Esophagus muscularis mucosa (tissue), 4 donors: ENCODE results near the gene GIGYF1. TPM values are rescaled to one million over a fixed set of nuclear protein-coding genes. Genes with fewer than 3 reads are reported as not detected.

Experiments
- DNase-seq: peaks from one replicate; pipeline ENCODE4 v3.0.0-alpha.2; 2017; ENCODE audit errors: extremely low spot score
- H3K27ac ChIP-seq, 4 donors: fragments of 200-600 bp; sonication (generic); replicated peaks in 1 of 4; 1 replicate in 3 of 4; 2 replicates in 1 of 4; pipeline ENCODE4 v1.5.1; 2016 to 2019; ENCODE audit warnings: mild to moderate bottlenecking in 1 of 4
- H3K27me3 ChIP-seq, 4 donors: fragments of 200-600 bp; sonication (generic); one replicate each; pipeline versions ENCODE4 v1.5.1 to v1.6.0; 2016 to 2019
- H3K36me3 ChIP-seq, 4 donors: fragments of 200-600 bp; sonication (generic); one replicate each; pipeline ENCODE4 v1.5.1; 2016 to 2019
- H3K4me1 ChIP-seq, 4 donors: fragments of 200-600 bp; sonication (generic); one replicate each; pipeline ENCODE4 v1.5.1; 2016 to 2019
- H3K4me3 ChIP-seq, 4 donors: fragments of 200-600 bp; sonication (generic); 1 replicate in 2 of 4; 2 replicates in 2 of 4; pipeline ENCODE4 v1.5.1; 2016 to 2019; ENCODE audit warnings: mild to moderate bottlenecking in 4 of 4, moderate library complexity in 1 of 4
- H3K9me3 ChIP-seq, 4 donors: fragments of 200-600 bp; sonication (generic); 1 replicate in 3 of 4; 2 replicates in 1 of 4; pipeline ENCODE4 v1.5.1; 2016 to 2019
- EP300 ChIP-seq: sonication (generic); formaldehyde crosslinking; IDR thresholded peaks from one replicate; pipeline ENCODE4 v1.6.1; 2017; ENCODE audit warnings: antibody characterized with exemption
- POLR2A ChIP-seq: fragments of 450-650 bp; IDR thresholded peaks from one replicate; pipeline ENCODE4 v1.6.1; 2017; ENCODE audit warnings: antibody characterized with exemption, moderate library complexity, mild to moderate bottlenecking, low read depth
- POLR2AphosphoS5 ChIP-seq, 2 donors: sonication (generic); formaldehyde crosslinking; IDR thresholded peaks; one replicate each; pipeline ENCODE4 v1.6.1; 2017; ENCODE audit warnings: antibody characterized with exemption in 2 of 2
- WGBS: methylation state at CpG from one replicate; pipeline ENCODE4 v1.1.5; 2018; 5-methylcytosine and 5-hydroxymethylcytosine counted together
- intact Hi-C: fragments of 100-400 bp; cut with DNase I; formaldehyde crosslinking; loops from one replicate; pipeline ENCODE4 v1.15.1; 2023
- total RNA-seq, 4 donors: library from RNA; depleted of rRNA; stranded (reverse); fragments of >200 nt; gene quantifications; one replicate each; pipeline versions ENCODE4 v1.1.0 to v1.2.1, GENCODE V29; 2016
- TF ChIP-seq, protein P1 (sequence below), 3 experiments: fragments of 200-600 bp in 2 of 3; fragments of 450-650 bp in 1 of 3; sonication (generic) in 2 of 3; IDR thresholded peaks; one replicate each; pipeline ENCODE4 v1.5.1; 2017 to 2019; ENCODE audit warnings: antibody characterized with exemption in 3 of 3, mild to moderate bottlenecking in 2 of 3, moderate library complexity in 1 of 3

Gene GIGYF1
- total RNA-seq, 4 donors from 2014 or later, result 19.5 to 33.5 (median 30.9) TPM

- peaks cover 0 to 51% (median 18%) of the 10 kb centered on the region in 4 donors for H3K27me3 ChIP-seq
- intact Hi-C loops, result no loop called here
- TF ChIP-seq EP300 (no peak), POLR2A (no peak), POLR2AphosphoS5 (IDR thresholded peaks at IDR 0.05) (no peak)
- TF ChIP-seq, protein P1, sequence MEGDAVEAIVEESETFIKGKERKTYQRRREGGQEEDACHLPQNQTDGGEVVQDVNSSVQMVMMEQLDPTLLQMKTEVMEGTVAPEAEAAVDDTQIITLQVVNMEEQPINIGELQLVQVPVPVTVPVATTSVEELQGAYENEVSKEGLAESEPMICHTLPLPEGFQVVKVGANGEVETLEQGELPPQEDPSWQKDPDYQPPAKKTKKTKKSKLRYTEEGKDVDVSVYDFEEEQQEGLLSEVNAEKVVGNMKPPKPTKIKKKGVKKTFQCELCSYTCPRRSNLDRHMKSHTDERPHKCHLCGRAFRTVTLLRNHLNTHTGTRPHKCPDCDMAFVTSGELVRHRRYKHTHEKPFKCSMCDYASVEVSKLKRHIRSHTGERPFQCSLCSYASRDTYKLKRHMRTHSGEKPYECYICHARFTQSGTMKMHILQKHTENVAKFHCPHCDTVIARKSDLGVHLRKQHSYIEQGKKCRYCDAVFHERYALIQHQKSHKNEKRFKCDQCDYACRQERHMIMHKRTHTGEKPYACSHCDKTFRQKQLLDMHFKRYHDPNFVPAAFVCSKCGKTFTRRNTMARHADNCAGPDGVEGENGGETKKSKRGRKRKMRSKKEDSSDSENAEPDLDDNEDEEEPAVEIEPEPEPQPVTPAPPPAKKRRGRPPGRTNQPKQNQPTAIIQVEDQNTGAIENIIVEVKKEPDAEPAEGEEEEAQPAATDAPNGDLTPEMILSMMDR (IDR thresholded peaks at IDR 0.05), result no peak
- no peaks in the 10 kb centered on the region for H3K36me3 ChIP-seq
- H3K4me1 ChIP-seq, result peaks cover 15 to 28% (median 25%) of the 10 kb centered on the region in 4 donors
- no peak overlapping the region for H3K27ac ChIP-seq
- no peak for DNase-seq
- WGBS, result 91% methylated on average over 4 of the region's 4 CpGs
- H3K4me3 ChIP-seq, result no peak overlapping the region
- H3K9me3 ChIP-seq, result no peaks in the 10 kb centered on the region
These were observed 64.0 kb downstream of the GIGYF1 start for GRCh38 chr7:100630066-100630465.

Other genes with a start within 250 kb of the GIGYF1 start
- gene SPACDR, start 230.0 kb downstream of the GIGYF1 start, total RNA-seq, result under 1 TPM in 1 of 4 donors, not detected in 3; 0.78 TPM
- gene TSC22D4, start 215.0 kb downstream of the GIGYF1 start, total RNA-seq, result 10 to 100 TPM; 26.2 to 51.4 (median 33.1) TPM
- 1 to 10 TPM; 1.7 to 3.2 (median 1.9) TPM for gene NYAP1, start 210.3 kb downstream of the GIGYF1 start, total RNA-seq
- 10 to 100 TPM; 31.6 to 79.6 (median 35.1) TPM for gene AGFG2, start 155.0 kb downstream of the GIGYF1 start, total RNA-seq
- under 1 TPM in 2 of 4 donors, not detected in 2; 0.83 to 0.92 TPM for gene SAP25, start 120.3 kb downstream of the GIGYF1 start, total RNA-seq
- 10 to 100 TPM; 36.2 to 53.2 (median 44.0) TPM for gene LRCH4, start 108.1 kb downstream of the GIGYF1 start, total RNA-seq
- under 1 TPM; 0.13 to 0.83 (median 0.48) TPM for gene FBXO24, start 107.9 kb downstream of the GIGYF1 start, total RNA-seq
- gene PCOLCE, start 91.9 kb downstream of the GIGYF1 start, total RNA-seq, result 10 to 100 TPM; 12.0 to 42.2 (median 18.3) TPM
- gene MOSPD3, start 81.7 kb downstream of the GIGYF1 start, total RNA-seq, result 10 to 100 TPM in 3 of 4 donors, 1 to 10 TPM in 1; 6.6 to 16.8 (median 12.0) TPM
- under 1 TPM in 2 of 4 donors, not detected in 2; 0.17 to 0.32 TPM for gene TFR2, start 52.7 kb downstream of the GIGYF1 start, total RNA-seq
- not detected for gene ACTL6B, start 37.8 kb downstream of the GIGYF1 start, total RNA-seq
- gene GNB2, start 20.5 kb downstream of the GIGYF1 start, total RNA-seq, result 100 to 1,000 TPM; 150 to 229 (median 218) TPM
- 10 to 100 TPM; 27.0 to 51.3 (median 43.7) TPM for gene POP7, start 11.9 kb upstream of the GIGYF1 start, total RNA-seq
- gene EPO, start 26.2 kb upstream of the GIGYF1 start, total RNA-seq, result not detected
- gene ZAN, start 39.3 kb upstream of the GIGYF1 start, total RNA-seq, result not detected
- 10 to 100 TPM; 26.2 to 92.4 (median 59.0) TPM for gene EPHB4, start 133.3 kb upstream of the GIGYF1 start, total RNA-seq
- 10 to 100 TPM; 15.0 to 26.0 (median 19.9) TPM for gene SLC12A9, start 158.5 kb upstream of the GIGYF1 start, total RNA-seq
- gene TRIP6, start 173.1 kb upstream of the GIGYF1 start, total RNA-seq, result 10 to 100 TPM; 60.2 to 89.9 (median 81.2) TPM
- 10 to 100 TPM; 47.2 to 69.6 (median 61.7) TPM for gene SRRT, start 180.9 kb upstream of the GIGYF1 start, total RNA-seq
- gene UFSP1, start 195.5 kb upstream of the GIGYF1 start, total RNA-seq, result 1 to 10 TPM; 2.1 to 8.7 (median 5.7) TPM
- gene ACHE, start 201.6 kb upstream of the GIGYF1 start, total RNA-seq, result 1 to 10 TPM; 2.5 to 4.6 (median 3.5) TPM